Gastroesophageal sphincter (tissue), 4 donors: ENCODE data around the gene TAPT1. TPM values are rescaled to one million over a fixed set of nuclear protein-coding genes. Genes with fewer than 3 reads are reported as not detected.

Experiments
- ATAC-seq: fragments of 150-250 bp; one replicate; pipeline ENCODE4 v1.9.1; 2016; ENCODE audit warnings: mild to moderate bottlenecking, moderate library complexity
- H3K27ac ChIP-seq, 4 donors: fragments of 200-600 bp; sonication (generic) in 3 of 4; 1 replicate in 3 of 4; 2 replicates in 1 of 4; pipeline ENCODE4 v1.5.1; 2016 to 2019
- H3K27me3 ChIP-seq: fragments of 200-600 bp; sonication (generic); one replicate; pipeline ENCODE4 v1.5.1; 2019
- H3K36me3 ChIP-seq, 2 donors: fragments of 200-600 bp; sonication (generic); one replicate each; pipeline ENCODE4 v1.5.1; 2019; ENCODE audit warnings: control low read depth in 1 of 2
- H3K4me1 ChIP-seq, 3 donors: fragments of 200-600 bp; sonication (generic); 1 replicate in 2 of 3; 2 replicates in 1 of 3; pipeline ENCODE4 v1.5.1; 2016 to 2019; ENCODE audit warnings: control low read depth in 2 of 3
- H3K4me3 ChIP-seq, 2 donors: fragments of 200-600 bp; sonication (generic); one replicate each; pipeline ENCODE4 v1.5.1; 2019; ENCODE audit warnings: mild to moderate bottlenecking in 1 of 2, moderate library complexity in 1 of 2
- H3K9me3 ChIP-seq, 3 donors: fragments of 200-600 bp; sonication (generic); one replicate each; pipeline ENCODE4 v1.5.1; 2017 to 2019; ENCODE audit warnings: control low read depth in 2 of 3
- EP300 ChIP-seq: sonication (generic); formaldehyde crosslinking; IDR thresholded peaks from one replicate; pipeline ENCODE4 v1.6.1; 2017; ENCODE audit warnings: antibody characterized with exemption, mild to moderate bottlenecking
- POLR2A ChIP-seq, 2 donors: fragments of 450-650 bp; IDR thresholded peaks; one replicate each; pipeline ENCODE4 v1.6.1; 2017; ENCODE audit warnings: antibody characterized with exemption in 2 of 2, mild to moderate bottlenecking in 2 of 2, moderate library complexity in 1 of 2
- POLR2AphosphoS5 ChIP-seq: sonication (generic); formaldehyde crosslinking; IDR thresholded peaks from one replicate; pipeline ENCODE4 v1.6.1; 2017; ENCODE audit warnings: antibody characterized with exemption
- WGBS, 2 donors: methylation state at CpG; one replicate each; pipeline ENCODE4 v1.1.5; 2018; ENCODE audit warnings: low coverage in 1 of 2; 5-methylcytosine and 5-hydroxymethylcytosine counted together
- total RNA-seq, 4 donors: library from RNA; depleted of rRNA; stranded (reverse); fragments of >200 nt; gene quantifications; one replicate each; pipeline ENCODE4 v1.1.0, GENCODE V29; 2016
- TF ChIP-seq, protein P1 (sequence below), 4 experiments: fragments of 200-600 bp in 2 of 4; fragments of 450-650 bp in 2 of 4; sonication (generic) in 1 of 4; IDR thresholded peaks; one replicate each; pipeline ENCODE4 v1.5.1; 2017 to 2019; ENCODE audit warnings: antibody characterized with exemption in 4 of 4, mild to moderate bottlenecking in 2 of 4, moderate library complexity in 2 of 4

TAPT1 gene
- total RNA-seq, 4 donors from 2014 or later, result 29.9 to 40.4 (median 35.9) TPM

DNA sequence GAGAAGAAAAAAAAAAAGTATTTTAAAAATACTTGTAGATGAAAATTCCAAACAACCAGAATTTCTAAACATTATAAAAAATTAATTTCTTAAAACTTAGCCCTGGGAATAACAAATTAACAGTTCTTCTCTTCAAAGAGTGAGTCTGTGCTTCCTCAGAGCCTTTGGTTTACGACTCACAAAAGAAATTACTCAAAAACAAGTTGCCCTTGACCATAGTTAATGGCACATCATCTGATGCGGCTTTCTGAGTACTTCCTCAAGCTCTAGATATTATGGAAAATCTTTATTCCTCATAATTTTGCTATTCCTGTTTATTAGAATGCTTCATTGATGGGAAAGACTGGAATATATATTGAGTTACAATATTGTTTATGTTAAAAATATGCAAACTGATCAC, 23.7 kb downstream of the TAPT1 start:
- Histone ChIP-seq H3K9me3 (no peaks in the 10 kb centered on the region), H3K4me1 (peaks cover 0 to 75% (median 18%) of the 10 kb centered on the region in 3 donors), H3K36me3 (peaks cover 0 to 15% of the 10 kb centered on the region in 2 donors), H3K27me3 (no peaks in the 10 kb centered on the region), H3K4me3 (no peak overlapping the region), H3K27ac (no peak overlapping the region)
- TF ChIP-seq POLR2AphosphoS5 (no peak), EP300 (no peak), POLR2A (IDR thresholded peaks at IDR 0.05) (no peak)
- TF ChIP-seq, protein P1, sequence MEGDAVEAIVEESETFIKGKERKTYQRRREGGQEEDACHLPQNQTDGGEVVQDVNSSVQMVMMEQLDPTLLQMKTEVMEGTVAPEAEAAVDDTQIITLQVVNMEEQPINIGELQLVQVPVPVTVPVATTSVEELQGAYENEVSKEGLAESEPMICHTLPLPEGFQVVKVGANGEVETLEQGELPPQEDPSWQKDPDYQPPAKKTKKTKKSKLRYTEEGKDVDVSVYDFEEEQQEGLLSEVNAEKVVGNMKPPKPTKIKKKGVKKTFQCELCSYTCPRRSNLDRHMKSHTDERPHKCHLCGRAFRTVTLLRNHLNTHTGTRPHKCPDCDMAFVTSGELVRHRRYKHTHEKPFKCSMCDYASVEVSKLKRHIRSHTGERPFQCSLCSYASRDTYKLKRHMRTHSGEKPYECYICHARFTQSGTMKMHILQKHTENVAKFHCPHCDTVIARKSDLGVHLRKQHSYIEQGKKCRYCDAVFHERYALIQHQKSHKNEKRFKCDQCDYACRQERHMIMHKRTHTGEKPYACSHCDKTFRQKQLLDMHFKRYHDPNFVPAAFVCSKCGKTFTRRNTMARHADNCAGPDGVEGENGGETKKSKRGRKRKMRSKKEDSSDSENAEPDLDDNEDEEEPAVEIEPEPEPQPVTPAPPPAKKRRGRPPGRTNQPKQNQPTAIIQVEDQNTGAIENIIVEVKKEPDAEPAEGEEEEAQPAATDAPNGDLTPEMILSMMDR (IDR thresholded peaks at IDR 0.05), result no peak
- 83 to 97% methylated on average over 2 of the region's 2 CpGs for WGBS, 2 donors
- no peak for ATAC-seq

DNA sequence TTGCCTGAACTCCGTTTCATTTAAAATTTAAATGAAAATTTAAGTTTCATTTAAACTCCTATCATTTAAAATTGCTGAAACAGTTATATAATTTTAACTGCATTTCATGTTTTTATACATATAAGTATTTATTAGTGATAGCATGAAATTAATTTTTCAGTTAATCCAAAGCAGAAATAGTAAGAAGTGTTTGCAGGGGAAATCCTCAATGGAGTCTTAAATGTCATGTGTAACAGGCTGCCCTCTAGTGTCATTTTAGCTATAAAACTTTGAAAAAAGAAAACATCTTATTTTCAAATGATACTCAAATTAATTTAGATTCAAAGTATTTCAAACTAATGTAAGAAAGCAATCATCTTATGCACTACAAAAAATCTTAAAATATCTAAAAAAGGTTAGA, 27.2 kb downstream of the TAPT1 start:
- WGBS, 2 donors, result 90 to 94% methylated on average over 1 of the region's 1 CpG
- Histone ChIP-seq H3K36me3 (peaks cover 0 to 15% of the 10 kb centered on the region in 2 donors), H3K9me3 (no peaks in the 10 kb centered on the region), H3K27ac (no peak overlapping the region), H3K4me1 (peaks cover 8 to 74% (median 17%) of the 10 kb centered on the region in 3 donors), H3K27me3 (no peaks in the 10 kb centered on the region), H3K4me3 (no peak overlapping the region)
- no peak for ATAC-seq
- TF ChIP-seq, protein P1 (IDR thresholded peaks at IDR 0.05), result peak in 2 of 4 experiments; percentile 23 to 25
- TF ChIP-seq EP300, result no peak

DNA sequence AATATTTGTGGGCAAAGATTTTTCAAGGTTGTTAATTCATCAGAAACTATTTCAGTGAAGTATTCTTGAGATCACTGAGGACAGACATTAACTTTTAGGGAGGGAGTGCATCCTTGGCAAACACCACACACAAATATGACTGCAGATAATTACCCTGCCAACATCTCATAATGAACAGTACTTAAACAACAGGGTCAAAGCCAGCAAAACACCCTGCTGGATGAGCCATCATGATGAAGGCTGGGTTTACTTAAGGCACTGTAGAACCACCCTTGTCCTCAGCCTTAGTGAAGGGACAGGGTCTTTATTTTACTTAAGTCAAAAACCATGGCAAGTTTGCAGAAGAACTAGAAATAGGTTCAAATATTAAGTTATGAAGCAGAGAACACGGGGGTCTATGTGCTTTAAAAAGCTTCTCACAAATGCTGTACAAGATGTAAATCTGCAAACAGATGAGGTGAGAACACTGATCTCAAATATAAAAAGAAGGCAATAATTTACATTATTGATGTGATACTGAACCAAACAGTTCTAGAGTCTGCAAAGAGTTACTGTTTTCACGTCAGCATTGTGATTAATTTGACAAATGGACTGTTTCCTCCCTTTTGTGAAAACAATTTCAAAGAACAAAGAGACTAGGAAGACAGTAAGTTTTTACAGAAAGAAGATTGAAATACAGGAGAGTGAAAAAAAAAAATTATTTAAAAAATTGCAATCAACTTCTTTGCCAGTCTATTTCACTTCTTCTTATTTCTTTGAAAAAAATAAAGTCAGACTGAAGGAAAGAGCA, 28.2 kb downstream of the TAPT1 start:
- peaks cover 9 to 77% (median 22%) of the 10 kb centered on the region in 3 donors for H3K4me1 ChIP-seq
- no peak overlapping the region for H3K27ac ChIP-seq
- H3K36me3 ChIP-seq, result peaks cover 0 to 11% of the 10 kb centered on the region in 2 donors
- no peak for ATAC-seq
- no peak overlapping the region for H3K4me3 ChIP-seq
- no peaks in the 10 kb centered on the region for H3K9me3 ChIP-seq
- H3K27me3 ChIP-seq, result no peaks in the 10 kb centered on the region
- WGBS, 2 donors, result 49 to 72% methylated on average over 2 of the region's 2 CpGs
- TF ChIP-seq EP300, result no peak
- no peak for TF ChIP-seq POLR2AphosphoS5
- TF ChIP-seq, protein P1 (IDR thresholded peaks at IDR 0.05), result no peak
- no peak for TF ChIP-seq POLR2A (IDR thresholded peaks at IDR 0.05)

DNA sequence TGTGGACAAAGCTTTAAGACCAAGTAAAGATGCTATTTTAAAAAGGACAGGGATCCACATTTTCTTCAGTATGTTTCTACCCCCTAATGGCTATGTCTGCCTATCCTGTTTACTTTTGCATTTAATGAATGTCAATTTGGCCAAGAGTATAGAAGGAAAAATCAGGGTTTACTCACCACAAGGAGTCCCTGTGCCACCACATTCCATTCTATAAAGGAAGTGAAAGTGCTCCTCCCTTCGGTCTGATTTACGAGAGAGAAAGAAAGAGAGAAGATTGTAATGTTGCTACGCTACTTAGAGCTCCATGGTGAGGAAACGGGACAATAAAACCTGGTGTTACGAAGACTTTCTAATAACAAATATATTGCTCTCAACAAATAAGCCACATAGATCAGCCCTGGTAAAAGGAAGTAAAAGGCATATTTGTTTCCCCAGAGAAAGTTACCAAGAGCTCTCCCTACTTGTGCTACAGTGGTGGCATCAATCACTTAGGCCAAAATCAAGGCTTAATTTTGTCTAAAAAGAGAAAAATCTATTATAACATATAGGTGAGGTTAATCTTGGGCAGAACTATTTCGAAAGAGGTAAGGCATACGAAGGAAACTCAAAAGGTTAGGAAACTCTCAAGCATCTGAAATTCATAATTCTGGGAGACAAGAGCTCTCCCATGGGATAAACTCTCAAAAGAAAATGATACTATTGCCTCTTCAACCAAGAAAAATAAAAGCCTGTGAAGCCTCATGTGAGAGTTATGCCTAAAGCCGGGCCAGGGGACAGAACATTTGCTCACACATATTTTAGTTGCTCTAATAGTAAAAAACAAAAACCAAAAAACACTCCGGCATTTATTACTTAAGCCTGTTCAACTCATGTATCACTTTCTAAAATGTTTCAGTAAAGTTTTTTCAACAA, 29.5 kb downstream of the TAPT1 start:
- Histone ChIP-seq H3K27me3 (no peaks in the 10 kb centered on the region), H3K36me3 (peaks cover 0 to 11% of the 10 kb centered on the region in 2 donors), H3K4me3 (peak overlapping the region; percentile 32 to 35), H3K4me1 (peaks cover 16 to 77% (median 27%) of the 10 kb centered on the region in 3 donors), H3K9me3 (no peaks in the 10 kb centered on the region), H3K27ac (peak overlapping the region; percentile 67 to 76 (median 72))
- ATAC-seq, result peak; percentile 69
- TF ChIP-seq, protein P1 (IDR thresholded peaks at IDR 0.05), result peak in 3 of 4 experiments; percentile 58 to 69 (median 62)
- TF ChIP-seq POLR2A (IDR thresholded peaks at IDR 0.05), result no peak
- TF ChIP-seq POLR2AphosphoS5, result peak; percentile 61
- WGBS, 2 donors, result 23 to 24% methylated on average over 9 of the region's 9 CpGs
